H1 (cell line): ENCODE data around the gene CACNA1C. TPM values are rescaled to one million over a fixed set of nuclear protein-coding genes. Genes with fewer than 3 reads are reported as not detected.

ENCODE experiments used
- CHD7 ChIP-seq: fragments of 300-600 bp; sonication (generic); IDR thresholded peaks from 2 replicates; pipeline ENCODE4 v1.7.1; 2012; ENCODE audit warnings: low read length, moderate library complexity, mild to moderate bottlenecking, inconsistent platforms; ENCODE audit not compliant: insufficient replicate concordance
- SIRT6 ChIP-seq: IDR thresholded peaks from one replicate; pipeline ENCODE4 v1.7.1; 2012; ENCODE audit warnings: low read length, inconsistent platforms
- SP2 ChIP-seq: IDR thresholded peaks from 2 replicates; pipeline ENCODE4 v1.6.1; 2012; ENCODE audit warnings: mild to moderate bottlenecking, low read length, inconsistent platforms
- SUZ12 ChIP-seq: fragments of 200-600 bp; sonication (generic); IDR thresholded peaks from 2 replicates; pipeline ENCODE4 v1.6.1; 2012; ENCODE audit warnings: mild to moderate bottlenecking, inconsistent platforms, low read length, moderate library complexity, mixed read lengths
- polyA plus RNA-seq, 7 experiments: library from polyadenylated mRNA; depleted of rRNA in 3 of 7; stranded (reverse) in 5 of 7; unstranded in 2 of 7; fragments of >200 nt in 5 of 7; fragments of 200-250 nt in 2 of 7; gene quantifications; 1 replicate in 5 of 7; 2 replicates in 1 of 7; 4 replicates in 1 of 7; pipeline versions ENCODE4 v1.2.1 to v1.2.3, GENCODE V29; 2011 to 2013; ENCODE audit warnings: missing spikeins in 2 of 7, mixed read lengths in 2 of 7
- total RNA-seq: library from RNA; stranded (reverse); fragmentation: NEBNext Ultra II Directional; extraction: Animal tissue kit (Norgen Biotek cat#: 25700); gene quantifications from 2 replicates; pipeline ENCODE4 v1.2.1, GENCODE V29; 2021

Gene CACNA1C
- total and polyA plus RNA-seq, 2 of the 8 experiments (the other 6 are each of a cell fraction or from before 2014, with no cell fraction given) = 1.3 TPM

- no peak for TF ChIP-seq CHD7
- no peak for TF ChIP-seq SIRT6
- TF ChIP-seq SUZ12 = no peak
- no peak for TF ChIP-seq SP2
Measured at GRCh38 chr12:2606186-2606910, 553.6 kb downstream of the CACNA1C start (continued).
